NT2/D1 (cell line): ENCODE results near the gene ARHGAP10.

ENCODE experiments used
- YY1 ChIP-seq: IDR thresholded peaks from 2 replicates; pipeline ENCODE4 v1.6.1; 2011; ENCODE audit not compliant: insufficient read length, insufficient read depth
- ZNF274 ChIP-seq: IDR thresholded peaks from 2 replicates; pipeline ENCODE4 v1.6.1; 2011; ENCODE audit warnings: mild to moderate bottlenecking, low read depth, low read length

DNA sequence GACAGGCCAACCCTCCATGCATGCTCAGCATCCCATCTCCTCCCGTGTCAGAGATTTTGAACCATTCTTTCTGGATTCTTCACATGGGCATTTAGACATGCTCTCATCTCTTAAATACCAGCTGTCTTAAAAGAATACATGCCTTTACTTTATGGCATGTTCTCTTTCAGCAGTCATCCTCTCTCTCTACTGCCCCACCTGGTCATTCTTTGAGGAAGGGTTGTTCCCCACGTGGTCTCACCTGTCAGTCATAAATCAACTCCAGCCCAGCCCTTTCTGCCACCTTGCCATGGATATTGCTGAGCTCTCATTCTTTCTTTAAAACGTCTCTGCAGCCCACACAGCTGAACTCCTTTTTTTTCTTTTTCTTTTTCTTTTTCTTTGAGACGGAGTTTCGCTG lies 111.3 kb downstream of the ARHGAP10 start:
- TF ChIP-seq ZNF274, result no peak
- no peak for TF ChIP-seq YY1
